ENCODE measurements around the gene EML6.
"Not testable (repeated sequence)": the region's sequence is repeated elsewhere in the genome, so short reads cannot be mapped to it uniquely, and the experiment has no call there.

EML6 gene

GRCh38 chr2:54692556-54692955 is 30.9 kb upstream of the EML6 start:
- no peaks in the 10 kb centered on the region for H3F3A ChIP-seq (ENCODE audit: low read depth)
- no peak overlapping the region for H3K9ac ChIP-seq (ENCODE audit: low read depth, low read length, poor library complexity, severe bottlenecking)
- H3K9me3 ChIP-seq (ENCODE audit: insufficient read depth, low read depth, low read length): no peaks in the 10 kb centered on the region
- H3K9me2 ChIP-seq (replicated peaks; ENCODE audit: low read depth, low read length): no peaks in the 10 kb centered on the region
- no peak overlapping the region for H2AFZ ChIP-seq (ENCODE audit: low read length)
- no peaks in the 10 kb centered on the region for H4K20me1 ChIP-seq (ENCODE audit: insufficient read depth, low read length, poor library complexity, severe bottlenecking)
- no peak overlapping the region for H3K4me2 ChIP-seq (ENCODE audit: low read depth, low read length, poor library complexity, severe bottlenecking)
- no peaks in the 10 kb centered on the region for H3K79me2 ChIP-seq (ENCODE audit: insufficient read depth, low read length)
- TF ChIP-seq EZH2phosphoT487 (IDR thresholded peaks at IDR 0.05; ENCODE audit: borderline replicate concordance): no peak
- TF ChIP-seq CTCF (conservative IDR thresholded peaks at IDR 0.05; ENCODE audit: low read length): no peak
- peaks cover 3% of the 10 kb centered on the region for H3K4me1 ChIP-seq (ENCODE audit: insufficient read depth, low read length, poor library complexity, severe bottlenecking)
- no peaks in the 10 kb centered on the region for H3K27me3 ChIP-seq (ENCODE audit: insufficient read depth, low read length, poor library complexity, severe bottlenecking)
- H3K4me3 ChIP-seq (ENCODE audit: low read length, poor library complexity, severe bottlenecking): no peak overlapping the region
- no peaks in the 10 kb centered on the region for H3K36me3 ChIP-seq (ENCODE audit: insufficient read depth, low read length)

GRCh38 chr2:54695378-54695777 is 28.1 kb upstream of the EML6 start:
- no peak overlapping the region for H3K4me3 ChIP-seq (ENCODE audit: low read length, poor library complexity, severe bottlenecking)
- no peaks in the 10 kb centered on the region for H3K9me2 ChIP-seq (replicated peaks; ENCODE audit: low read depth, low read length)
- H3K9ac ChIP-seq (ENCODE audit: low read depth, low read length, poor library complexity, severe bottlenecking): no peak overlapping the region
- no peaks in the 10 kb centered on the region for H3K27me3 ChIP-seq (ENCODE audit: insufficient read depth, low read length, poor library complexity, severe bottlenecking)
- H2AFZ ChIP-seq (ENCODE audit: low read length): no peak overlapping the region
- TF ChIP-seq EZH2phosphoT487 (IDR thresholded peaks at IDR 0.05; ENCODE audit: borderline replicate concordance) (no peak), CTCF (conservative IDR thresholded peaks at IDR 0.05; ENCODE audit: low read length) (no peak)
- no peaks in the 10 kb centered on the region for H4K20me1 ChIP-seq (ENCODE audit: insufficient read depth, low read length, poor library complexity, severe bottlenecking)
- H3K4me2 ChIP-seq (ENCODE audit: low read depth, low read length, poor library complexity, severe bottlenecking): no peak overlapping the region
- H3K9me3 ChIP-seq (ENCODE audit: insufficient read depth, low read depth, low read length): no peaks in the 10 kb centered on the region
- H3K4me1 ChIP-seq (ENCODE audit: insufficient read depth, low read length, poor library complexity, severe bottlenecking): no peaks in the 10 kb centered on the region
- H3K36me3 ChIP-seq (ENCODE audit: insufficient read depth, low read length): no peaks in the 10 kb centered on the region
- no peaks in the 10 kb centered on the region for H3K79me2 ChIP-seq (ENCODE audit: insufficient read depth, low read length)
- no peaks in the 10 kb centered on the region for H3F3A ChIP-seq (ENCODE audit: low read depth)

GRCh38 chr2:54697934-54698333 is 25.5 kb upstream of the EML6 start:
- H3K4me1 ChIP-seq (ENCODE audit: insufficient read depth, low read length, poor library complexity, severe bottlenecking): no peaks in the 10 kb centered on the region
- no peaks in the 10 kb centered on the region for H3F3A ChIP-seq (ENCODE audit: low read depth)
- H3K36me3 ChIP-seq (ENCODE audit: insufficient read depth, low read length): no peaks in the 10 kb centered on the region
- H3K9me3 ChIP-seq (ENCODE audit: insufficient read depth, low read depth, low read length): no peaks in the 10 kb centered on the region
- H3K79me2 ChIP-seq (ENCODE audit: insufficient read depth, low read length): no peaks in the 10 kb centered on the region
- H3K9me2 ChIP-seq (replicated peaks; ENCODE audit: low read depth, low read length): no peaks in the 10 kb centered on the region
- no peaks in the 10 kb centered on the region for H3K27me3 ChIP-seq (ENCODE audit: insufficient read depth, low read length, poor library complexity, severe bottlenecking)
- no peak overlapping the region for H3K4me2 ChIP-seq (ENCODE audit: low read depth, low read length, poor library complexity, severe bottlenecking)
- no peak overlapping the region for H2AFZ ChIP-seq (ENCODE audit: low read length)
- H3K4me3 ChIP-seq (ENCODE audit: low read length, poor library complexity, severe bottlenecking): no peak overlapping the region
- H3K9ac ChIP-seq (ENCODE audit: low read depth, low read length, poor library complexity, severe bottlenecking): no peak overlapping the region
- no peaks in the 10 kb centered on the region for H4K20me1 ChIP-seq (ENCODE audit: insufficient read depth, low read length, poor library complexity, severe bottlenecking)
- TF ChIP-seq CTCF (conservative IDR thresholded peaks at IDR 0.05; ENCODE audit: low read length) (no peak), EZH2phosphoT487 (IDR thresholded peaks at IDR 0.05; ENCODE audit: borderline replicate concordance) (no peak)

- H3K79me2 ChIP-seq (ENCODE audit: insufficient read depth, low read length); H3K4me1 ChIP-seq (ENCODE audit: insufficient read depth, low read length, poor library complexity, severe bottlenecking); H4K20me1 ChIP-seq (ENCODE audit: insufficient read depth, low read length, poor library complexity, severe bottlenecking); H2AFZ ChIP-seq (ENCODE audit: low read length); H3F3A ChIP-seq (ENCODE audit: low read depth); H3K4me3 ChIP-seq (ENCODE audit: low read length, poor library complexity, severe bottlenecking); H3K4me2 ChIP-seq (ENCODE audit: low read depth, low read length, poor library complexity, severe bottlenecking); H3K9ac ChIP-seq (ENCODE audit: low read depth, low read length, poor library complexity, severe bottlenecking); H3K9me3 ChIP-seq (ENCODE audit: insufficient read depth, low read depth, low read length); H3K36me3 ChIP-seq (ENCODE audit: insufficient read depth, low read length); H3K27me3 ChIP-seq (ENCODE audit: insufficient read depth, low read length, poor library complexity, severe bottlenecking); H3K9me2 ChIP-seq (replicated peaks; ENCODE audit: low read depth, low read length): not testable (repeated sequence)
Measured at GRCh38 chr2:54698926-54699325, 24.5 kb upstream of the EML6 start.
